ENCODE results near the gene KIF18B. TPM values are rescaled to one million over a fixed set of nuclear protein-coding genes. Genes with fewer than 3 reads are reported as not detected.
A peak's percentile ranks its signal among the peaks of the same experiment; 100 is the strongest.
"Not testable (repeated sequence)": the region's sequence is repeated elsewhere in the genome, so short reads cannot be mapped to it uniquely, and the experiment has no call there.

The KIF18B gene
- total and polyA plus RNA-seq, 2 of the 8 experiments (the other 6 are each of a cell fraction or from before 2014, with no cell fraction given) = 39.0 to 59.4 TPM

GRCh38 chr17:44945652-44946051, 1.9 kb downstream of the KIF18B start:
- H3K27me3 ChIP-seq (replicated peaks in 1 of 4; ENCODE audit: control insufficient read depth in 3 of 4, extremely low read depth in 1 of 4, insufficient read depth in 3 of 4, low read length in 3 of 4); H2AK5ac ChIP-seq (ENCODE audit: low read depth, low read length); H3K4ac ChIP-seq (replicated peaks; ENCODE audit: insufficient read length, low read depth, low read length); H2BK20ac ChIP-seq (ENCODE audit: low read length); DNase-seq (ENCODE audit: low read depth in 1 of 2, low spot score in 2 of 2); H4K8ac ChIP-seq (ENCODE audit: extremely low read depth, insufficient read depth, low read length); H3K9ac ChIP-seq (replicated peaks in 1 of 4; ENCODE audit: extremely low read depth in 1 of 4, low read depth in 3 of 4, low read length in 3 of 4); H3K9me3 ChIP-seq (ENCODE audit: insufficient read depth in 2 of 2, low read depth in 1 of 2, low read length in 1 of 2); H4K20me1 ChIP-seq (replicated peaks in 1 of 2; ENCODE audit: control insufficient read depth in 1 of 2, insufficient read depth in 2 of 2, low read length in 2 of 2); H3K18ac ChIP-seq (ENCODE audit: extremely low read depth, low read length); H2BK120ac ChIP-seq (replicated peaks; ENCODE audit: low read depth, low read length); H3K14ac ChIP-seq (ENCODE audit: insufficient read length); H3K36me3 ChIP-seq (ENCODE audit: control insufficient read depth in 2 of 4, insufficient read depth in 4 of 4, low read length in 3 of 4); H2BK15ac ChIP-seq (ENCODE audit: low read length); H4K5ac ChIP-seq (ENCODE audit: insufficient read length, low read depth, low read length); H3K56ac ChIP-seq (replicated peaks; ENCODE audit: insufficient read length, low read depth, low read length); H3K23me2 ChIP-seq (ENCODE audit: low read depth, low read length); H2BK12ac ChIP-seq (ENCODE audit: low read depth, low read length); H3K27ac ChIP-seq (ENCODE audit: low read depth, low read length); H3K23ac ChIP-seq (ENCODE audit: insufficient read length); FAIRE-seq; H2AFZ ChIP-seq (ENCODE audit: low read length); H3K4me1 ChIP-seq (replicated peaks in 1 of 4; ENCODE audit: control insufficient read depth in 3 of 4, insufficient read depth in 4 of 4, low read length in 3 of 4); H2BK5ac ChIP-seq (ENCODE audit: low read depth, low read length); H4K91ac ChIP-seq (replicated peaks; ENCODE audit: insufficient read length, low read length); H3K79me1 ChIP-seq (ENCODE audit: low read depth, low read length): not testable (repeated sequence)
- H3K79me2 ChIP-seq (ENCODE audit: control insufficient read depth in 1 of 2, insufficient read depth in 2 of 2, low read length in 2 of 2) = peaks cover 6 to 60% of the 10 kb centered on the region in 2 experiments
- H3K4me2 ChIP-seq (ENCODE audit: insufficient read depth in 1 of 2, low read depth in 2 of 2, low read length in 2 of 2) = peak overlapping the region in 1 of 2 experiments; percentile 97; a peak in 1 of 4 replicates
- ChIA-PET POLR2A (ENCODE audit: partially characterized antibody) (interaction anchor here (0.9 to 1.3 kb wide), 5 partner anchors 9 to 203 kb away, joined by 3 to 6 read pairs (median 3); partner anchors contain the start of gene HEXIM1), CTCF (ENCODE audit: partially characterized antibody) (interaction anchor here (0.6 to 2.0 kb wide), 6 partner anchors 24 to 226 kb away, joined by 3 to 6 read pairs (median 4); partner anchors contain the start of gene GFAP)
- WGBS, 2 experiments (ENCODE audit: extremely low coverage in 1 of 2, insufficient coverage in 1 of 2, insufficient read length in 1 of 2, insufficient replicate concordance in 2 of 2, low coverage in 1 of 2, low lambda C conversion rate in 2 of 2, missing lambda C conversion rate in 1 of 2) = 90% methylated on average over 9 of the region's 10 CpGs; no CpG with 5 or more reads in 1 of the 2 experiments
- peak overlapping the region in 1 of 4 experiments; percentile 100; a peak in 2 of 8 replicates for H3K4me3 ChIP-seq (ENCODE audit: extremely low read depth in 1 of 4, insufficient read depth in 2 of 4, low read depth in 3 of 4, low read length in 4 of 4)
